OCI-LY3 (cell line): ENCODE data around the gene PTRH1.

ENCODE experiments used
- H2AFZ ChIP-seq: fragments of 200-600, 300-600 bp; shearing (Covaris generic); 2 replicates; pipeline ENCODE4 v1.6.0; 2014; ENCODE audit warnings: antibody characterized with exemption, low read depth, low read length
- H3K27ac ChIP-seq: fragments of 200-600, 300-600 bp; sonication (generic); 2 replicates; pipeline ENCODE4 v1.5.1; 2014; ENCODE audit warnings: mild to moderate bottlenecking, low read length, moderate library complexity, mixed read lengths
- H3K27me3 ChIP-seq: fragments of 200-600, 300-600 bp; sonication (generic); 2 replicates; pipeline ENCODE4 v1.6.1; 2014; ENCODE audit warnings: low read depth, low read length, mixed read lengths
- H3K36me3 ChIP-seq: fragments of 200-600, 300-600 bp; sonication (generic); replicated peaks from 2 replicates; pipeline ENCODE3; 2014; ENCODE audit warnings: low read depth, low read length, mixed read lengths
- H3K4me1 ChIP-seq: fragments of 300-600, 200-600 bp; sonication (generic); 2 replicates; pipeline ENCODE4 v1.6.1; 2014; ENCODE audit warnings: low read length, mixed read lengths
- H3K4me2 ChIP-seq: fragments of 200-600, 300-600 bp; sonication (generic); 2 replicates; pipeline ENCODE4 v1.6.1; 2014; ENCODE audit warnings: low read length, mixed read lengths
- H3K4me3 ChIP-seq: fragments of 300-600, 200-600 bp; sonication (generic); 2 replicates; pipeline ENCODE4 v1.5.1; 2014; ENCODE audit warnings: antibody characterized with exemption, mild to moderate bottlenecking, low read length, moderate library complexity
- H3K79me2 ChIP-seq: fragments of 300-600, 200-600 bp; shearing (Covaris generic); 2 replicates; pipeline ENCODE4 v1.6.1; 2014; ENCODE audit warnings: mild to moderate bottlenecking, low read length, mixed read lengths
- H3K9ac ChIP-seq: fragments of 300-600, 200-600 bp; shearing (Covaris generic); 2 replicates; pipeline ENCODE4 v1.6.0; 2014; ENCODE audit warnings: mild to moderate bottlenecking, low read length, moderate library complexity
- H3K9me3 ChIP-seq: fragments of 200-600, 300-600 bp; shearing (Covaris generic); 2 replicates; pipeline ENCODE4 v1.6.1; 2014; ENCODE audit warnings: low read length, mixed read lengths; ENCODE audit not compliant: insufficient read depth
- H4K20me1 ChIP-seq: fragments of 200-600, 300-600 bp; sonication (generic); 2 replicates; pipeline ENCODE4 v1.6.1; 2016; ENCODE audit warnings: low read length, mixed read lengths; ENCODE audit not compliant: insufficient read depth
- EZH2phosphoT487 ChIP-seq: fragments of 200-600 bp; shearing (Covaris generic); IDR thresholded peaks from 2 replicates; pipeline ENCODE4 v1.6.1; 2018; ENCODE audit warnings: antibody characterized with exemption, mixed run types, low read depth
- TF ChIP-seq, protein P1 (sequence below): fragments of 200-600, 300-600 bp; sonication (generic); IDR thresholded peaks from 2 replicates; pipeline ENCODE4 v1.5.1; 2014; ENCODE audit warnings: antibody characterized with exemption, low read length, low read depth

PTRH1 gene

GRCh38 chr9:127703289-127703946 lies 12.0 kb downstream of the PTRH1 start:
- Histone ChIP-seq H3K36me3 (no peaks in the 10 kb centered on the region), H3K9me3 (no peaks in the 10 kb centered on the region), H4K20me1 (no peaks in the 10 kb centered on the region), H3K4me3 (no peak overlapping the region), H3K79me2 (no peaks in the 10 kb centered on the region), H3K27ac (no peak overlapping the region), H2AFZ (no peak overlapping the region), H3K4me1 (peaks cover 4% of the 10 kb centered on the region; the same call in 1 of the 2 replicates), H3K27me3 (no peaks in the 10 kb centered on the region), H3K9ac (no peak overlapping the region), H3K4me2 (no peak overlapping the region)
- TF ChIP-seq, protein P1, sequence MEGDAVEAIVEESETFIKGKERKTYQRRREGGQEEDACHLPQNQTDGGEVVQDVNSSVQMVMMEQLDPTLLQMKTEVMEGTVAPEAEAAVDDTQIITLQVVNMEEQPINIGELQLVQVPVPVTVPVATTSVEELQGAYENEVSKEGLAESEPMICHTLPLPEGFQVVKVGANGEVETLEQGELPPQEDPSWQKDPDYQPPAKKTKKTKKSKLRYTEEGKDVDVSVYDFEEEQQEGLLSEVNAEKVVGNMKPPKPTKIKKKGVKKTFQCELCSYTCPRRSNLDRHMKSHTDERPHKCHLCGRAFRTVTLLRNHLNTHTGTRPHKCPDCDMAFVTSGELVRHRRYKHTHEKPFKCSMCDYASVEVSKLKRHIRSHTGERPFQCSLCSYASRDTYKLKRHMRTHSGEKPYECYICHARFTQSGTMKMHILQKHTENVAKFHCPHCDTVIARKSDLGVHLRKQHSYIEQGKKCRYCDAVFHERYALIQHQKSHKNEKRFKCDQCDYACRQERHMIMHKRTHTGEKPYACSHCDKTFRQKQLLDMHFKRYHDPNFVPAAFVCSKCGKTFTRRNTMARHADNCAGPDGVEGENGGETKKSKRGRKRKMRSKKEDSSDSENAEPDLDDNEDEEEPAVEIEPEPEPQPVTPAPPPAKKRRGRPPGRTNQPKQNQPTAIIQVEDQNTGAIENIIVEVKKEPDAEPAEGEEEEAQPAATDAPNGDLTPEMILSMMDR: no peak
- TF ChIP-seq EZH2phosphoT487: no peak

DNA sequence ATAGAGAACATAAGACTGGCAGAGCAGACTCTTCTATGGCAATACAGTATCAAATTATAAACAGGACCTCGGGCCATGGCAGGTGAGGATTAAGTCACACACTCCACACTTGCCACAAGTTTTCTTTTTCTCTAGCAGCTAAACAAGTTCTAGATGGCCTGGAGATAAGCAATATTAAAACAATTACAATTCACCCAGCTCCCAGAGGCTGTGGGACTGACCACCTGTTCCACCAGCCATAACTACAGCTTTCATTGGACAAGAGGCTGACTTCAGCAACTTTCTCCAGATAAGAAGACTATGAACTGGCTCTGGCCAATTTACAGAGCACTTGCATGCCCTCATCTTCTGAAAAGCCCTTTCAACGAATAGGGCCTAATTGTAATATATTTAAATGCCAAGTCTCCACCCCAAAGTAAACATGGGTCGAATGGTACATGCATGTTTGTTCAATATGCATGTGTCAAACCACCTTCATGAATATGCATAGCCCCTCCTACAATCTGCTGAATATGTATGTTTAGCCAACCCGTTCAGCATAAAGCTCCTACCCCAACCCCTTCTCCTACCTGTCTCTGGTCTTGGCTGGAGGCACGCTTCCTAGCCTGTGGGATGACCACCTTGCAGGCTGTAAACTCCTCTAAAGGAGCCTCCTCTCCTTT lies 14.7 kb downstream of the PTRH1 start:
- H3K36me3 ChIP-seq: no peaks in the 10 kb centered on the region
- H3K9ac ChIP-seq: no peak overlapping the region
- H3K9me3 ChIP-seq: no peaks in the 10 kb centered on the region
- H2AFZ ChIP-seq: no peak overlapping the region
- no peak overlapping the region for H3K27ac ChIP-seq
- H3K27me3 ChIP-seq: no peaks in the 10 kb centered on the region
- no peak overlapping the region for H3K4me2 ChIP-seq
- no peaks in the 10 kb centered on the region for H3K79me2 ChIP-seq
- peaks cover 4% of the 10 kb centered on the region; the same call in 1 of the 2 replicates for H3K4me1 ChIP-seq
- H4K20me1 ChIP-seq: no peaks in the 10 kb centered on the region
- no peak overlapping the region for H3K4me3 ChIP-seq
- TF ChIP-seq EZH2phosphoT487: no peak
- TF ChIP-seq, protein P1: no peak

DNA sequence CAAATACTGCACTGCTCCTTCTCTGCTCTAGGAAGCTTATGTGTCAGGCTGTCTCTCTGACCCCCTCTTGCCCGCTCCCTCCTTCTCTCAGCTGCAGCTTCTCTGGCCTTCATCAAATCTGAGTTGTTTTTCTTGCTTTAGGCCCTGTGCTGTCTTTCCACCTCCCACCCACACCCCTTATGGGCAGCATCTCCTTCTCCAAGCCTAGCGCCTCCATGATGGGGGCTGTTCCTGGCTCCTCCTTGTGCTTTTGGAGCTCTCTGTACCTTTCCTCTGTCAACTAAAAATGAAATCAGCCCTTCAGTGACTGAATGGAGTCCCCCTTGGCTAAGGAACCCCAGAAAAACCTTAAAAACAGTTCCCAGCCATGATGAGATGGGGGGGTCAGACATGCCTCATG lies 15.3 kb downstream of the PTRH1 start:
- Histone ChIP-seq H2AFZ (no peak overlapping the region), H3K4me2 (no peak overlapping the region), H3K4me1 (peaks cover 4% of the 10 kb centered on the region; the same call in 1 of the 2 replicates), H3K9ac (no peak overlapping the region), H3K79me2 (no peaks in the 10 kb centered on the region), H3K27ac (no peak overlapping the region), H3K9me3 (no peaks in the 10 kb centered on the region), H3K4me3 (no peak overlapping the region), H3K36me3 (no peaks in the 10 kb centered on the region), H3K27me3 (no peaks in the 10 kb centered on the region), H4K20me1 (no peaks in the 10 kb centered on the region)
- TF ChIP-seq EZH2phosphoT487: no peak
- TF ChIP-seq, protein P1: no peak

DNA sequence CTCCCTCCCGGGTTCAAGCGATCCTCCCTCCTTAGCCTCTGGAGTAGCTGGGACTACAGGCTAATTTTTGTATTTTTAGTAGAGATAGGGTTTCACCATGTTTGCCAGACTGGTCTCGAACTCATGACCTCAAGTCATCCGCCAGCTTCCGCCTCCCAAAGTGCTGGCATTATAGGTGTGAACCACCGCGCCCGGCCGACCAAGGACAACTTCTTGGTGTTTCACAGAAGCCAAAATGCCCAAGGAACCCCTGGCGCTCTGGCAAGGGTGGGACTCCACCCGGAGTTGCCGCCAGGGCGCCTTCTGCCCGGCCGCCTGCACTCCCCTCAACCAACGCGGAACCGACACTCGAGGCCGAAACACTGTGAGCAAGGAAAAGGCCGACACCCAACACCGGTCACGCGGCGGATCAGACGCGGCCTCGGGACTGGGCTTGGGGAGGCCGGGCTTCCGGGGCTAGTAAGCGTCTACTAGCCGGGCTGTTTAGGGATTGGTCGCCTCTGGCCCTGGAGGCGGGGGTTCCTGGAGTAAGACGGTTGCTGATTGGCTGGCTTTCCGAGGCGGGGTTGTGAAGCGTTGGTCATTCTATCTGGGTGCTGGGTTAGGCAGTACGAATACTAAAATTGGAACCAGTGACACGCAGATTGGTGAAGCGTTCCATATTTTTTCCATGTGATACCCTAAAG lies 16.3 kb downstream of the PTRH1 start:
- Histone ChIP-seq H3K4me2 (peak overlapping the region; percentile 78), H3K9ac (peak overlapping the region; percentile 48; the same call in 1 of the 2 replicates), H3K36me3 (no peaks in the 10 kb centered on the region)

More for the DNA sequence above, 16.3 kb downstream of the PTRH1 start:
- no peaks in the 10 kb centered on the region for H3K79me2 ChIP-seq
- H3K27ac ChIP-seq: no peak overlapping the region
- H2AFZ ChIP-seq: peak overlapping the region; percentile 95
- no peaks in the 10 kb centered on the region for H3K27me3 ChIP-seq
- H3K4me3 ChIP-seq: peak overlapping the region; percentile 80
- no peaks in the 10 kb centered on the region for H3K9me3 ChIP-seq
- peaks cover 4% of the 10 kb centered on the region; the same call in 1 of the 2 replicates for H3K4me1 ChIP-seq
- TF ChIP-seq EZH2phosphoT487: no peak
- TF ChIP-seq, protein P1: no peak
- no peaks in the 10 kb centered on the region for H4K20me1 ChIP-seq
